ENCODE results near the gene NDUFS3. TPM values are rescaled to one million over a fixed set of nuclear protein-coding genes. Genes with fewer than 3 reads are reported as not detected.

The NDUFS3 gene
- polyA plus RNA-seq, 1 donor, result 112 TPM

DNA sequence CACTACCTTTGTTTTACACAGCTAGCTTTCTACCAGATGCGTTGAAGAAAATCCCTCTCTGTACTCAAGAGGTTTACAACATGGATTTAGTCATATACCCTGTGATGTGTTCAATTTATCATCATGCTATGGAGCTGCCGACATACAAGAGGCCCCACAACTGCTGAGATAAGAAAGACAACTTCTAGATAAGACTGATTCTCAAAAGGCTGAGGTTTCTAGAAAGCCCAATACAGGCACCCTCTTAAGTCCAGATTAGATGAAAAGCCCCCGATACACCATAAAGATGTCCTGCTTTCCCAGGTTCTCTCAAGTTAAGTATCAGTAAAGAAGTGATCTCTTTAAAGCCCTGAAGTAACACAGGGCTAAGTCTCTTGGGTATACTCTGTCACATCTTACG lies 49.2 kb downstream of the NDUFS3 start:
- DNase-seq, result peak; percentile 31 to 64
- Histone ChIP-seq H3K4me1 (ENCODE audit: control insufficient read depth, insufficient read depth, low read length) (peaks cover 6% of the 10 kb centered on the region), H3K4me3 (ENCODE audit: low read length) (no peak overlapping the region), H3K27ac (ENCODE audit: low read length) (peak overlapping the region; percentile 28), H3K9me3 (ENCODE audit: control insufficient read depth, low read depth, low read length) (no peaks in the 10 kb centered on the region), H3K27me3 (ENCODE audit: control insufficient read depth, insufficient read depth, low read length) (no peaks in the 10 kb centered on the region), H3K36me3 (ENCODE audit: control insufficient read depth, insufficient read depth, low read length) (peaks cover 66% of the 10 kb centered on the region)
- no CpG with 5 or more reads among the region's 4 CpGs for WGBS (ENCODE audit: insufficient coverage, low lambda C conversion rate)

DNA sequence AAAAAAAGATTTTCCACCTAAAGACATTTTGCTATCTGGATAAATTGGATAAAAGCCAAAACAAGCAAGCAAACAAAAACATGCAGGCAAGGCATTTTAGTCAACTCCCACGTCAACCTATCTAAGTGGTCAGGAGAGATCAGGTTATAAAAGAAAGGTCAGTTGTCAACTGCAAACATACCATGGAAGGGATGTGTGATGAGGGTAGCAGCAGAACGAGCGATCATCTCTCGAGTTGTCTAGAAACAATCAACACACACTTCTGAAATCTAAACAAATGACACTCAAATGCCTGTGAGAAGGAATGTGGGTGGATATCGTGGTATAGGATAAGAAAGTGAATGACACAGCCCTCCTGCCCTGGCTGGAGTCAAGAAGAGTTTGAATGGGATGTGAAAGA lies 52.6 kb downstream of the NDUFS3 start:
- H3K9me3 ChIP-seq (ENCODE audit: control insufficient read depth, low read depth, low read length), result no peaks in the 10 kb centered on the region
- peaks cover 57% of the 10 kb centered on the region for H3K36me3 ChIP-seq (ENCODE audit: control insufficient read depth, insufficient read depth, low read length)
- 100% methylated on average over 1 of the region's 5 CpGs for WGBS (ENCODE audit: insufficient coverage, low lambda C conversion rate)

More for the DNA sequence above, 52.6 kb downstream of the NDUFS3 start:
- no peak overlapping the region for H3K27ac ChIP-seq (ENCODE audit: low read length)
- DNase-seq, result no peak
- no peak overlapping the region for H3K4me3 ChIP-seq (ENCODE audit: low read length)
- H3K4me1 ChIP-seq (ENCODE audit: control insufficient read depth, insufficient read depth, low read length), result peaks cover 6% of the 10 kb centered on the region
- no peaks in the 10 kb centered on the region for H3K27me3 ChIP-seq (ENCODE audit: control insufficient read depth, insufficient read depth, low read length)

Other genes starting within 250 kb of the NDUFS3 start
- 0.01 TPM for gene MYBPC3, start 226.4 kb upstream of the NDUFS3 start, polyA plus RNA-seq
- gene SPI1, start 200.5 kb upstream of the NDUFS3 start, polyA plus RNA-seq, result 10.2 TPM
- 31.3 TPM for gene SLC39A13, start 170.5 kb upstream of the NDUFS3 start, polyA plus RNA-seq
- gene PSMC3, start 152.6 kb upstream of the NDUFS3 start, polyA plus RNA-seq, result 99.4 TPM
- 0.64 TPM for gene RAPSN, start 129.9 kb upstream of the NDUFS3 start, polyA plus RNA-seq
- 79.2 TPM for gene CELF1, start 25.9 kb upstream of the NDUFS3 start, polyA plus RNA-seq
- 51.1 TPM for gene PTPMT1, start 13.5 kb upstream of the NDUFS3 start, polyA plus RNA-seq
- 13.9 TPM for gene KBTBD4, start 104 bp upstream of the NDUFS3 start, polyA plus RNA-seq
- gene FAM180B, start 7.6 kb downstream of the NDUFS3 start, polyA plus RNA-seq, result 0.19 TPM
- 3.7 TPM for gene C1QTNF4, start 15.3 kb downstream of the NDUFS3 start, polyA plus RNA-seq
- 102 TPM for gene MTCH2, start 63.5 kb downstream of the NDUFS3 start, polyA plus RNA-seq
- 10.6 TPM for gene AGBL2, start 136.3 kb downstream of the NDUFS3 start, polyA plus RNA-seq
- gene FNBP4, start 188.3 kb downstream of the NDUFS3 start, polyA plus RNA-seq, result 122 TPM

All from large intestine (tissue), 3 donors.